ENCODE results near the gene GABRR2. TPM values are rescaled to one million over a fixed set of nuclear protein-coding genes. Genes with fewer than 3 reads are reported as not detected.
A peak's percentile ranks its signal among the peaks of the same experiment; 100 is the strongest.

Gene GABRR2
- total RNA-seq, 1 donor from 2014 or later, result 0.87 TPM

DNA sequence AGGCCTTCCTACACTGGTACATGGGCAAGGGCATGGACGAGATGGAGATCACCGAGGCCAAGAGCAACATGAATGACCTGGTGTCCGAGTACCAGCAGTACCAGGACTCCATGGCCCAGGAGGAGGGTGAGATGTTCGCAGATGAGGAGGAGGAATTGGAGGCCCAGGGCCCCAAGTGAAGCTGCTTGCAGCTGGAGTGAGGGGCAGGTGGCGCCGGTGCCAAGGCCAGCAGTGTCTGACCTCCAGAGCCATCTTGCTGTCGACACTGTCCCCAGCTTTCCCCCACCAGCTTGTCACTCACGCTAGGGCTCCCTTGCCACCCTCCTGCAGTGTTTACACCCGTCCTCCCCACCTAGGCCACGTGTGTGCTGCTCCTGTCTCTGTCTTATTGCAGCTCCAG lies 12.2 kb downstream of the GABRR2 start:
- peaks cover 8% of the 10 kb centered on the region for H3K9me3 Mint-ChIP-seq
- no peak overlapping the region for H3K4me3 Mint-ChIP-seq
- no peak for DNase-seq (ENCODE audit: low spot score in 2 of 2, unreplicated experiment in 2 of 2)
- H3K4me1 Mint-ChIP-seq, result peaks cover 16% of the 10 kb centered on the region
- no peaks in the 10 kb centered on the region for H3K27me3 Mint-ChIP-seq (ENCODE audit: low read depth)
- H3K27ac Mint-ChIP-seq, result no peak overlapping the region
- TF ChIP-seq, protein P1, sequence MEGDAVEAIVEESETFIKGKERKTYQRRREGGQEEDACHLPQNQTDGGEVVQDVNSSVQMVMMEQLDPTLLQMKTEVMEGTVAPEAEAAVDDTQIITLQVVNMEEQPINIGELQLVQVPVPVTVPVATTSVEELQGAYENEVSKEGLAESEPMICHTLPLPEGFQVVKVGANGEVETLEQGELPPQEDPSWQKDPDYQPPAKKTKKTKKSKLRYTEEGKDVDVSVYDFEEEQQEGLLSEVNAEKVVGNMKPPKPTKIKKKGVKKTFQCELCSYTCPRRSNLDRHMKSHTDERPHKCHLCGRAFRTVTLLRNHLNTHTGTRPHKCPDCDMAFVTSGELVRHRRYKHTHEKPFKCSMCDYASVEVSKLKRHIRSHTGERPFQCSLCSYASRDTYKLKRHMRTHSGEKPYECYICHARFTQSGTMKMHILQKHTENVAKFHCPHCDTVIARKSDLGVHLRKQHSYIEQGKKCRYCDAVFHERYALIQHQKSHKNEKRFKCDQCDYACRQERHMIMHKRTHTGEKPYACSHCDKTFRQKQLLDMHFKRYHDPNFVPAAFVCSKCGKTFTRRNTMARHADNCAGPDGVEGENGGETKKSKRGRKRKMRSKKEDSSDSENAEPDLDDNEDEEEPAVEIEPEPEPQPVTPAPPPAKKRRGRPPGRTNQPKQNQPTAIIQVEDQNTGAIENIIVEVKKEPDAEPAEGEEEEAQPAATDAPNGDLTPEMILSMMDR (IDR thresholded peaks at IDR 0.05; ENCODE audit: unreplicated experiment), result no peak
- H3K36me3 Mint-ChIP-seq, result peaks cover 2% of the 10 kb centered on the region

DNA sequence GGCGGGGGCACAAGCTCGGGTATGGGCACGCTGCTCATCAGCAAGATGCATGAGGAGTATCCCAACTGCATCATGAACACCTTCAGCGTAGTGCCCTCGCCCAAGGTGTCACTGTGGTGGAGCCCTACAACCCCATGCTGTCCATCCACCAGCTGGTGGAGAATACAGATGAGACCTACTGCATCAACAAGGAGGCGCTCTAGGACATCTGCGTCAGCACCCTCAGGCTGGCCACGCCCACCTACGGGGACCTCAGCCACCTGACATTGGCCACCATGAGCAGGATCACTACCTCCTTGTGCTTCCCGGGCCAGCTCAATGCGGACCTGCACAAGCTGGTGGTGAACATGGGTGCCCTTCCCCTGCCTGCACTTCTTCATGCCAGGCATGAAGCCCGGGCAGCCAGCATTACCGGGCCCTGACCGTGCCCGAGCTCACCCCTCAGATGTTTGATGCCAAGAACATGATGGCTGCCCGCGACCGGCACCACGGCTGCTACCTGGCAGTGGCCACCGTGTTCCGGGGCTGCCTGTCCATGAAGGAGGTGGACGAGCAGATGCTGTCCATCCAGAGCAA lies 12.8 kb downstream of the GABRR2 start:
- Mint-ChIP-seq H3K27ac (no peak overlapping the region), H3K36me3 (peaks cover 2% of the 10 kb centered on the region), H3K27me3 (ENCODE audit: low read depth) (no peaks in the 10 kb centered on the region), H3K9me3 (peaks cover 8% of the 10 kb centered on the region), H3K4me1 (peaks cover 22% of the 10 kb centered on the region), H3K4me3 (no peak overlapping the region)
- TF ChIP-seq, protein P1 (IDR thresholded peaks at IDR 0.05; ENCODE audit: unreplicated experiment), result no peak
- no peak for DNase-seq (ENCODE audit: low spot score in 2 of 2, unreplicated experiment in 2 of 2)

DNA sequence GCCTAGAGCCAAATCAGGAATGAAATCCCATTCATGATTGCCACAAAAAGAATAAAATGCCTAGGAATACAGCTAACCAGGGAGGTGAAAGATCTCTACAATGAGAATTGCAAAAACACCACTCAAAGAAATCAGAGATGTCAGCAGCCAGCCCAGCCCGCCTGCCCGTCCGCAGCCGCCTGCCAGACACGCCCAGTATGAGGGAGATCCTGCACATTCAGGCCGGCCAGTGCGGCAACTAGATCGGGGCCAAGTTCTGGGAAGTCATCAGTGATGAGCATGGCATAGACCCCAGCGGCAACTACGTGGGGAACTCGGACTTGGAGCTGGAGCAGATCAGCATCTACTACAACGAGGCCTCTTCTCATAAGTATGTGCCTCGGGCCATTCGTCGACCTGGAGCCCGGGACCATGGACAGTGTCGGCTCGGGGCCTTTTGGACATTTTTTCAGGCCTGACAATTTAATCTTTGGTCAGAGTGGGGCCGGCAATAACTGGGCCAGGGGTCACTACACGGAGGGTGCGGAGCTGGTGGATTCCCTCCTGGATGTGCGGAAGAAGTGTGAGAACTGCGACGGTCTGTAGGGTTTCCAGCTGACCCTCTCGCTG lies 13.4 kb downstream of the GABRR2 start:
- H3K27me3 Mint-ChIP-seq (ENCODE audit: low read depth), result no peaks in the 10 kb centered on the region
- no peak overlapping the region for H3K4me3 Mint-ChIP-seq
- H3K27ac Mint-ChIP-seq, result no peak overlapping the region
- peaks cover 2% of the 10 kb centered on the region for H3K36me3 Mint-ChIP-seq
- peaks cover 22% of the 10 kb centered on the region for H3K4me1 Mint-ChIP-seq
- TF ChIP-seq, protein P1 (IDR thresholded peaks at IDR 0.05; ENCODE audit: unreplicated experiment), result no peak
- H3K9me3 Mint-ChIP-seq, result peaks cover 8% of the 10 kb centered on the region
- no peak for DNase-seq (ENCODE audit: low spot score in 2 of 2, unreplicated experiment in 2 of 2)

DNA sequence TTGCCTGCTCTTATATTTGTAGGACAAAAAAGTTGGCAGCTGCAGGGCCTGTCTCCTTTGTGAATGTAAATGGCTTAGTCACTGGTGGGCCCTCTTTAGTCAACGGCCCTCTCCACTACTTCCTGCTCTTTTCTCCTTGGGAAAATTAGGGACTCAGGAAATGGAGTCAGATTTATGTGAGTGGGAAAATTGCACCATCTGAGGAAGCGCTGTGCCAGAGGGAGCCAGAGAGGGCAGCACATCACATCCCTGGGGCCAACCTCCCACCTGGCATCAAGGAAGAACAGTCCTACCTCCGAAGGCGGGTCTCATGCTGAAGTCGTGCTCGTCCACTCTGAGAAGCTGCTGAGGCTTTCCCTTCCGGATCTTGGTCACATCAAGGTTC lies 15.6 kb downstream of the GABRR2 start:
- TF ChIP-seq, protein P1 (IDR thresholded peaks at IDR 0.05; ENCODE audit: unreplicated experiment), result no peak
- Mint-ChIP-seq H3K4me3 (no peak overlapping the region), H3K27ac (peak overlapping the region; percentile 93), H3K36me3 (peaks cover 2% of the 10 kb centered on the region), H3K27me3 (ENCODE audit: low read depth) (no peaks in the 10 kb centered on the region), H3K4me1 (peaks cover 22% of the 10 kb centered on the region), H3K9me3 (peaks cover 8% of the 10 kb centered on the region)
- DNase-seq (ENCODE audit: low spot score in 2 of 2, unreplicated experiment in 2 of 2), result no peak

DNA sequence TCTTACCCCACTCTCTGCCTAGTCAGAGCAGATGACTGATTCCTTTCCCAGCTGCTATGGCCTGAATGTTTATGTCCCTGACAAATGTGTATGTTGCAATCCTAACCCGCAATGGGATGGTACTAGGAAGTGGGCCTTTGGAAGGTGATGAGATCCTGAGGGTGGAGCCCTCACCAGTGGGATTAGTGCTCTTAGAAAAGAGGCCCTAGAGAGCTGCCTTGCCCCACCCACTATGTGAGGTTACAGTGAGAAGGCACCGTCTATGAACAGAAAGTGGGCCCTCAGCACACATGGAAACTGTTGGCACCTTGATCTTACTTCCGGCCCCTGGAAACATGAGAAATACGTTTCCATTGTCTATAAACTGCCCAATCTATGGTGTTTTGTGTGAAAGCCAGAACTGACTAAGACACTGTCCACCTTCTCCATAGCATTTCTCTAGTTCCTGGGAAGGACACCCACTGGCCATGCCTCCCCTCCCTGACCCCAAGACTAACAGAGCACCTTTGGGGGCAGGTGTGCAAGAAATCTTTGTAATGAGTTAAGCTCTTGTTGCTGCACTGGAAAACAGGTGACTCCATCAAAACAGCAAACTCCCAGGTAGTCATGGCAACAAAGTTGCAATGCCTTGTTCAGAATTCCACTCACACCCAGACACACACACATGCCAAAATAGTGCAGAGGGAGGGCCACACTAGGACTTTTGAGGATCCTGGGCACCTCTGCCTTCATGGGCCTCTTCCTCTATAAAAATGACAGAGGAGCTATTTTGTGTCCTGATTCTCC lies 16.2 kb downstream of the GABRR2 start:
- no peak for DNase-seq (ENCODE audit: low spot score in 2 of 2, unreplicated experiment in 2 of 2)
- TF ChIP-seq, protein P1 (IDR thresholded peaks at IDR 0.05; ENCODE audit: unreplicated experiment), result no peak
- H3K9me3 Mint-ChIP-seq, result peaks cover 8% of the 10 kb centered on the region

More for the DNA sequence above, 16.2 kb downstream of the GABRR2 start:
- peaks cover 22% of the 10 kb centered on the region for H3K4me1 Mint-ChIP-seq
- H3K36me3 Mint-ChIP-seq, result peaks cover 2% of the 10 kb centered on the region
- H3K4me3 Mint-ChIP-seq, result no peak overlapping the region
- H3K27me3 Mint-ChIP-seq (ENCODE audit: low read depth), result no peaks in the 10 kb centered on the region
- peak overlapping the region; percentile 93 for H3K27ac Mint-ChIP-seq

Data from mesothelial cell of epicardium (in vitro differentiated cells).